Loucy (cell line): ENCODE measurements around the gene AMACR.

Experiments
- H2AFZ ChIP-seq: fragments of 200-600 bp; sonication (generic); 2 replicates; pipeline ENCODE4 v1.6.0; 2016; ENCODE audit warnings: antibody characterized with exemption, mild to moderate bottlenecking, low read length, moderate library complexity
- H3F3A ChIP-seq: fragments of 200-600 bp; 2 replicates; pipeline ENCODE4 v1.6.0; 2016; ENCODE audit warnings: antibody characterized with exemption, low read depth, mild to moderate bottlenecking
- H3K27me3 ChIP-seq: fragments of 200-600 bp; sonication (generic); 2 replicates; pipeline ENCODE4 v1.6.1; 2014; ENCODE audit warnings: low read length, mild to moderate bottlenecking; ENCODE audit not compliant: insufficient read depth, poor library complexity, severe bottlenecking
- H3K36me3 ChIP-seq: fragments of 200-600 bp; sonication (generic); 2 replicates; pipeline ENCODE4 v1.6.1; 2016; ENCODE audit warnings: low read length; ENCODE audit not compliant: insufficient read depth
- H3K4me1 ChIP-seq: fragments of 200-600 bp; sonication (generic); 2 replicates; pipeline ENCODE4 v1.5.1; 2014; ENCODE audit warnings: low read length, mild to moderate bottlenecking; ENCODE audit not compliant: insufficient read depth, poor library complexity, severe bottlenecking
- H3K4me2 ChIP-seq: fragments of 200-600 bp; sonication (generic); 2 replicates; pipeline ENCODE4 v1.6.0; 2014; ENCODE audit warnings: antibody characterized with exemption, low read length, low read depth, mild to moderate bottlenecking; ENCODE audit not compliant: poor library complexity, severe bottlenecking
- H3K4me3 ChIP-seq: fragments of 200-600 bp; sonication (generic); 2 replicates; pipeline ENCODE4 v1.5.1; 2014; ENCODE audit warnings: low read length, mild to moderate bottlenecking, mixed read lengths; ENCODE audit not compliant: poor library complexity, severe bottlenecking
- H3K79me2 ChIP-seq: fragments of 200-600 bp; sonication (generic); 2 replicates; pipeline ENCODE4 v1.6.1; 2014; ENCODE audit warnings: low read length; ENCODE audit not compliant: insufficient read depth
- H3K9ac ChIP-seq: fragments of 200-600 bp; sonication (generic); 2 replicates; pipeline ENCODE4 v1.6.0; 2014; ENCODE audit warnings: mild to moderate bottlenecking, low read depth, low read length, moderate library complexity; ENCODE audit not compliant: poor library complexity, severe bottlenecking
- H3K9me2 ChIP-seq: fragments of 200-600 bp; sonication (generic); replicated peaks from 2 replicates; pipeline ENCODE4 v1.6.1; 2016; ENCODE audit warnings: low read depth, low read length, mixed read lengths
- H3K9me3 ChIP-seq: fragments of 200-600 bp; sonication (generic); 2 replicates; pipeline ENCODE4 v1.6.1; 2014; ENCODE audit warnings: mild to moderate bottlenecking, antibody characterized with exemption, low read length, low read depth; ENCODE audit not compliant: insufficient read depth
- H4K20me1 ChIP-seq: fragments of 200-600 bp; sonication (generic); 2 replicates; pipeline ENCODE4 v1.6.0; 2014; ENCODE audit warnings: antibody characterized with exemption, low read length, mild to moderate bottlenecking; ENCODE audit not compliant: insufficient read depth, poor library complexity, severe bottlenecking
- EZH2phosphoT487 ChIP-seq: fragments of 200-600 bp; IDR thresholded peaks from 2 replicates; pipeline ENCODE4 v1.6.1; 2018; ENCODE audit warnings: antibody characterized with exemption, mild to moderate bottlenecking, moderate library complexity, borderline replicate concordance
- TF ChIP-seq, protein P1 (sequence below): fragments of 200-600 bp; sonication (generic); conservative IDR thresholded peaks from 2 replicates; pipeline ENCODE4 v1.5.1; 2014; ENCODE audit warnings: mild to moderate bottlenecking, antibody characterized with exemption, low read length

The AMACR gene

DNA sequence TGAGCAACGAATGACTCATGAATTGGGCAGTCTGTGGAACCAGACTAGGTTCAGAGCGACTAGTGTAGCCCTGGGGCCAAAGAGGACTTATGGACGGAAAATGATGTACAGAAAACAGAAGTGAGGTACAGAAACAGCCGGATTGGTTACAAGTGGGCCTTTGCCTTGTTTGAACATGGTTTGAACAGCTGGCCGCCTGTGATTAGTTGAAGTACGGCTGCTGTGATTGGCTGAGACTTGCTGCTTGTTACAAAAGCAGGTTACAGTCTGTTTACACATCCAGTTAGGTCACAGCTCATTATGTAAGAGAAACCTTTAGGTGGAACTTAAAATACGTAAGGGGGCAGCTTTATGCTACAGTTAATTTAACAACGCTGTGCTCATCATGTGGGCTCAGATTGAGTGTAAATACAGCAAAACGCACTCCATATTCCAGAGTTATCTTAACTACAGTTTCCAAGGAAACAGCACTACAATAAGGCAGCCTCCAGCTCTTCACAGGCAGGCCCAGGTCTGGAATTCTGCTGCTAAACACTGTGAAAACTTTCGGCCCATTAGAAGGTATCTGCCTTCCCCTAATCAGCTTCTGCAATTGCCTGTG is 6.5 kb downstream of the AMACR start:
- Histone ChIP-seq H3K4me1 (no peaks in the 10 kb centered on the region), H3K4me3 (no peak overlapping the region), H3K9me2 (no peaks in the 10 kb centered on the region), H3K79me2 (no peaks in the 10 kb centered on the region), H3K9ac (no peak overlapping the region), H3F3A (no peaks in the 10 kb centered on the region), H3K36me3 (no peaks in the 10 kb centered on the region), H3K27me3 (no peaks in the 10 kb centered on the region), H3K9me3 (no peaks in the 10 kb centered on the region), H4K20me1 (no peaks in the 10 kb centered on the region), H3K4me2 (no peak overlapping the region), H2AFZ (no peak overlapping the region)
- no peak for TF ChIP-seq EZH2phosphoT487
- TF ChIP-seq, protein P1, sequence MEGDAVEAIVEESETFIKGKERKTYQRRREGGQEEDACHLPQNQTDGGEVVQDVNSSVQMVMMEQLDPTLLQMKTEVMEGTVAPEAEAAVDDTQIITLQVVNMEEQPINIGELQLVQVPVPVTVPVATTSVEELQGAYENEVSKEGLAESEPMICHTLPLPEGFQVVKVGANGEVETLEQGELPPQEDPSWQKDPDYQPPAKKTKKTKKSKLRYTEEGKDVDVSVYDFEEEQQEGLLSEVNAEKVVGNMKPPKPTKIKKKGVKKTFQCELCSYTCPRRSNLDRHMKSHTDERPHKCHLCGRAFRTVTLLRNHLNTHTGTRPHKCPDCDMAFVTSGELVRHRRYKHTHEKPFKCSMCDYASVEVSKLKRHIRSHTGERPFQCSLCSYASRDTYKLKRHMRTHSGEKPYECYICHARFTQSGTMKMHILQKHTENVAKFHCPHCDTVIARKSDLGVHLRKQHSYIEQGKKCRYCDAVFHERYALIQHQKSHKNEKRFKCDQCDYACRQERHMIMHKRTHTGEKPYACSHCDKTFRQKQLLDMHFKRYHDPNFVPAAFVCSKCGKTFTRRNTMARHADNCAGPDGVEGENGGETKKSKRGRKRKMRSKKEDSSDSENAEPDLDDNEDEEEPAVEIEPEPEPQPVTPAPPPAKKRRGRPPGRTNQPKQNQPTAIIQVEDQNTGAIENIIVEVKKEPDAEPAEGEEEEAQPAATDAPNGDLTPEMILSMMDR: no peak

DNA sequence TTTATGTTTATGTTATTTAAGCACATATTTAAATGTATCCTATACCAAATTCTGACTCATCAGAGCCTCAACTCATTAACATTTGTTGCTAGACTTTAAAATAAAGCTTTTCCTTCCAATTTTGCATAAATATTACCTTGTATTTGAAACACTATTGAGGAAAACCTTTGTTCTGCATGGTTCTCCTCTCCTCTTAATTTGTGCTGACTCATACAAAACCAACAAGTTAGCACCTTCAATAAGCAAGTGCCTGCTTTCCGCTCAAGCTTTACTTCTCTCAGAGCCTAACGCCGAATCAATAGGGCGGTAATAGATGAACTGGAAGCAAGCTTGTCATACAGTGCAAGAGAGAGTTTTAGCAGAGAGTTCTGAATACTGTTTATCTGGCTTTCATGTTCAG is 7.9 kb downstream of the AMACR start:
- H3K36me3 ChIP-seq: no peaks in the 10 kb centered on the region
- no peaks in the 10 kb centered on the region for H3K4me1 ChIP-seq
- no peaks in the 10 kb centered on the region for H3K79me2 ChIP-seq
- H3K27me3 ChIP-seq: no peaks in the 10 kb centered on the region
- H3K9me3 ChIP-seq: no peaks in the 10 kb centered on the region
- H3K4me2 ChIP-seq: no peak overlapping the region
- no peaks in the 10 kb centered on the region for H3K9me2 ChIP-seq
- no peak overlapping the region for H3K9ac ChIP-seq
- TF ChIP-seq, protein P1: no peak
- TF ChIP-seq EZH2phosphoT487: no peak
- H3K4me3 ChIP-seq: no peak overlapping the region
- no peaks in the 10 kb centered on the region for H3F3A ChIP-seq
- no peaks in the 10 kb centered on the region for H4K20me1 ChIP-seq
- no peak overlapping the region for H2AFZ ChIP-seq

DNA sequence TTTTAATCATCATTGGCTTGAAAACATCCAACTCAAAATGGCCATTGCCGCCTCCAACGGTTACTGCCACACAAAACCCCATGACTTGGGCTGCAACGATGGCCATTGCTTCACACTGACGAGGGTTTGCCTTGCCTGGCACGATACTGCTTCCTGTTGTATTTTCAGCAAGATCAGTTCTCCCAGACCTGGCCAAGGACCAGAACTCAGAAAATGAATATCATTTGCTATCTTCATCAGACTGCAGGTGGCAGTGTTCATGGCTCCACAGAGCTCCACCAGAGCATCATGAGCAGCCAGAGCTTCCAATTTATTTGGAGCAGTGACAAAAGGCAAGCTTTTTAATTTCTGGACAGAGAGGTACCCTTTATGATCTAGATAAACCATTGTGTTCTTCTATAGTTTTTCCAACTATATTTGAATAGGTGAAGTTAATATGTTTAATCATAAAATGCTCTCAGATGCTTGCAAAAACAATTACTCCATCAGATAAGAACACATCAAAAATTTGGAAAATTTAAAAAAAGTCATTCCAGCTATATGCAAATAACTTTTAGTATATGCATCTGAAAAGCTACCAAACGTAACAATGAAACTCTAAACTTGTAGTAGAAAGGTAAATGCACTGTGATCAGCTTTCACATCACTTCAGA is 10.4 kb downstream of the AMACR start:
- Histone ChIP-seq H3K36me3 (no peaks in the 10 kb centered on the region), H4K20me1 (no peaks in the 10 kb centered on the region), H3K27me3 (no peaks in the 10 kb centered on the region), H3K4me1 (no peaks in the 10 kb centered on the region), H3K4me2 (no peak overlapping the region), H3K9ac (no peak overlapping the region), H2AFZ (no peak overlapping the region), H3K79me2 (no peaks in the 10 kb centered on the region), H3K4me3 (no peak overlapping the region), H3F3A (no peaks in the 10 kb centered on the region), H3K9me3 (no peaks in the 10 kb centered on the region), H3K9me2 (no peaks in the 10 kb centered on the region)
- no peak for TF ChIP-seq EZH2phosphoT487
- TF ChIP-seq, protein P1: peak; percentile 81
